ENCODE measurements around the gene C11orf68. TPM values are rescaled to one million over a fixed set of nuclear protein-coding genes. Genes with fewer than 3 reads are reported as not detected.
A peak's percentile ranks its signal among the peaks of the same experiment; 100 is the strongest.

Gene C11orf68
- total RNA-seq, 4 donors from 2014 or later: 21.2 to 32.8 (median 26.5) TPM

DNA sequence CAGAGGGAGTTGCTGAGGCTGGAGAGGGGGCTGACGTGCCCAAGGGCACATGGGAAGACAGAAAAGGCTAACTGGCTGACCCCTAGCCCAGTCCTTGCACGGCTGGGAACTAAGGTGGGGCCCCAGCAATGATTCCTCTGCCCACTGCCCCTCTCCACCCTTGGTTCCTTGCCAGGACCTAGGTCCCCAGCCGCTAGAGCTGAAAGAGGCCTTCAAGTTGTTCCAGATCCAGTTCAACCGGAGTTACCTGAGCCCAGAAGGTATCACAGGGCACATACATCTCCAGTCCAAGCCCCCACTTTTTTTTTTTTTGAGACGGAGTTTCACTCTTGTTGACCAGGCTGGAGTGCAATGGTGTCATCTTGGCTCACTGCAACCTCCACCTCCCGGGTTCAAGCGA lies 38.8 kb downstream of the C11orf68 start:
- no peak for DNase-seq (ENCODE audit: low spot score in 2 of 2)
- no peak for TF ChIP-seq POLR2A (IDR thresholded peaks at IDR 0.05)
- no peak for TF ChIP-seq CTCF (IDR thresholded peaks at IDR 0.05)
- 66 to 79% methylated on average over 7 of the region's 7 CpGs for WGBS, 2 donors
- intact Hi-C loops (cut with DNase I; ENCODE audit: low total_unique reads): loop anchor here (5.0 kb wide), 1 partner anchor 107 kb away; no protein-coding TSS in a partner anchor
- no peak overlapping the region for H3K4me3 ChIP-seq (ENCODE audit: low read depth, poor library complexity, severe bottlenecking)

DNA sequence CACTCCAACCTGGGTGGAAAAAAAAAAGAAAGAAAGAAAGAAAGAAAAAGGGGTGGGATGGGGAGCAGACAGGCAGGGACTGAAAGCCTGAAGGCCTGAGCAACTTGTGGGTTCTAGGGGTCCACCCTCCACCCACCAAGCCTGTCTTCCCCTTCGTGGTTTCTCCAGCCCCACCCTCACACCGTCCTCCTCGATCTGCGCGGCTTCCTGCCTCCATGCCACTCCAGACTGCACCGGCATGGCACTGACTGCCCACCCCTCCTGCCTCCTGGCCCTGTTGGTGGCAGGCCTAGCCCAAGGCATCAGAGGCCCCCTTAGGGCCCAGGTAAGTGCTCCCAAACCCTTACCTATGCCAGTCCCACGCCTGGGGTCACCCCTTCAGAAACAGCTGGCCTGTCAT lies 39.2 kb downstream of the C11orf68 start, which contains the start of gene CTSW:
Gene CTSW (plus strand): TSS at position 221 of the 400 bp plus-strand sequence. CDS start 18 bp downstream, at position 239.
- no peak within 1 kb of the TSS for H3K4me3 ChIP-seq (ENCODE audit: low read depth, poor library complexity, severe bottlenecking)

DNA sequence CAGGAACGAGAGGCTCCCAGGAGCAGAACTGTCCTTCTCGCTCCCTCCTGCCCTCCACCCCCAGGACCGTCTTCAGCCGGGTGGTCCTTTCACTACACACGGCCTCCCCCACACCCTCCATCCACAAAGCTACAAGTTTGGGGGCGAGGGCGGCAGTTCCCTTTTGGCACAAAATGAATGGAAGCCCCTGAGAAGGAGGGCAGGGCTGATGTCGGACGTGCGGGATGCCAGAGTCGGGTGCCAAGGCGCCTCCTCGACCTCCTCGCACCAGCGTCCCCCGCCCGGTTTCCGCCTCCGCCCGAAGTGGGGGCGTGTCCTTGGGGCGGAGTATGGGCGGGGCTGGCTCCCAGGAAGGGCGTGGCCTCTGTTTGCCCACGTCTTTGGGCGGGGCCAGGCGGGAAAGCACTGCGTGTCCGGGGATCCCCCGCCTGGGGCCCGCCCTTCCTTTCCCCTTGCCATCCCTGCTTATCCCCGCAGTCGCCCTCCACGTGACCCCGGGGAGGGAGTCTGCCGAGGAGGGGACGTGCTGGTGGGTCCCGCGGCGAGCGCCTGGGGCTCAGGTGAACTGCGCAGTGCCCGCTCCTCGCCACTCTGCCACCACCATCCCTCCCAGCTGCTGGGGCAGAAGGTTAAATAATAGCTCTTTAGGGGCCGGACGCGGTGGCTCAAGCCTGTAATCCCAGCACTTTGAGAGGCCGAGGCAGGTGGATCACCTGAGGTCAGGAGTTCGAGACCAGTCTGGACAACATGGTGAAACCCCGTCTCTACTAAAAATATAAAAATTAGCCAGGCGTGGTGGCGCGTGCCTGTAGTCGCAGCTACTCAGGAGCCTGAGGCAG lies 45.3 kb downstream of the C11orf68 start:
- peak; percentile 94 to 99 for DNase-seq (ENCODE audit: low spot score in 2 of 2)
- intact Hi-C loops (cut with DNase I; ENCODE audit: low total_unique reads): no loop called here
- peak overlapping the region; percentile 49 for H3K4me3 ChIP-seq (ENCODE audit: low read depth, poor library complexity, severe bottlenecking)
- 8 to 10% methylated on average over 30 to 41 of the region's 54 CpGs for WGBS, 2 donors
- no peak for TF ChIP-seq CTCF (IDR thresholded peaks at IDR 0.05)
- no peak for TF ChIP-seq POLR2A (IDR thresholded peaks at IDR 0.05)

More for the DNA sequence above, 39.2 kb downstream of the C11orf68 start, which contains the start of gene CTSW:
- intact Hi-C loops (cut with DNase I; ENCODE audit: low total_unique reads): loop anchor here (5.0 kb wide), 1 partner anchor 108 kb away; no protein-coding TSS in a partner anchor
- no peak for TF ChIP-seq CTCF (IDR thresholded peaks at IDR 0.05)
- TF ChIP-seq POLR2A (IDR thresholded peaks at IDR 0.05): no peak
- DNase-seq (ENCODE audit: low spot score in 2 of 2): no peak
- WGBS, 2 donors: 44 to 47% methylated on average over 7 of the region's 7 CpGs

GRCh38 chr11:65872586-65873317 lies 46.1 kb downstream of the C11orf68 start, which contains the start of gene EFEMP2:
Gene EFEMP2, minus strand, starts transcription at chr11:65872800. Its CDS starts 446 bp downstream, at chr11:65872354.
- DNase-seq (ENCODE audit: low spot score in 2 of 2): peak in 1 of 2 donors; percentile 92
- intact Hi-C loops (cut with DNase I; ENCODE audit: low total_unique reads): no loop called here
- WGBS, 2 donors: 0 to 2% methylated on average over 15 to 16 of the region's 69 CpGs
- TF ChIP-seq POLR2A (IDR thresholded peaks at IDR 0.05) (no peak), CTCF (IDR thresholded peaks at IDR 0.05) (no peak)
- H3K4me3 ChIP-seq (ENCODE audit: low read depth, poor library complexity, severe bottlenecking): peak within 1 kb of the TSS; percentile 49

GRCh38 chr11:65871811-65872548 lies 46.9 kb downstream of the C11orf68 start:
- intact Hi-C loops (cut with DNase I; ENCODE audit: low total_unique reads): no loop called here
- no peak for DNase-seq (ENCODE audit: low spot score in 2 of 2)
- 43 to 54% methylated on average over 15 to 20 of the region's 26 CpGs for WGBS, 2 donors
- H3K4me3 ChIP-seq (ENCODE audit: low read depth, poor library complexity, severe bottlenecking): peak overlapping the region; percentile 18
- TF ChIP-seq POLR2A (IDR thresholded peaks at IDR 0.05): no peak
- TF ChIP-seq CTCF (IDR thresholded peaks at IDR 0.05): no peak
